H9 (cell line): ENCODE measurements around the gene PBX4. TPM values are rescaled to one million over a fixed set of nuclear protein-coding genes. Genes with fewer than 3 reads are reported as not detected.

Experiments used
- DNase-seq: peaks from one replicate; pipeline ENCODE4 v3.0.0-alpha.2; 2017
- H2AFZ ChIP-seq: one replicate; pipeline ENCODE4 v1.6.1; 2013; ENCODE audit warnings: mild to moderate bottlenecking, low read length, control low read depth, moderate library complexity
- H2AK5ac ChIP-seq: 2 replicates; pipeline ENCODE4 v1.6.1; 2013; ENCODE audit warnings: low read length, control low read depth, mixed read lengths; ENCODE audit not compliant: insufficient read length
- H2BK120ac ChIP-seq: one replicate; pipeline ENCODE4 v1.6.1; 2013; ENCODE audit warnings: low read depth, mild to moderate bottlenecking, low read length, control low read depth, inconsistent platforms; ENCODE audit not compliant: poor library complexity, severe bottlenecking
- H2BK12ac ChIP-seq: 2 replicates; pipeline ENCODE4 v1.6.1; 2013; ENCODE audit warnings: low read length, control low read depth, mixed read lengths, low read depth; ENCODE audit not compliant: insufficient read length
- H2BK15ac ChIP-seq: 2 replicates; pipeline ENCODE4 v1.6.1; 2013; ENCODE audit warnings: low read depth, low read length, control low read depth
- H2BK20ac ChIP-seq: one replicate; pipeline ENCODE4 v1.6.1; 2013; ENCODE audit warnings: low read depth, mild to moderate bottlenecking, low read length, control low read depth, inconsistent platforms; ENCODE audit not compliant: poor library complexity, severe bottlenecking
- H2BK5ac ChIP-seq: 2 replicates; pipeline ENCODE4 v1.6.1; 2013; ENCODE audit warnings: low read length, control low read depth, mixed read lengths; ENCODE audit not compliant: insufficient read length
- H3K14ac ChIP-seq: 2 replicates; pipeline ENCODE4 v1.6.1; 2013; ENCODE audit warnings: low read length, control low read depth; ENCODE audit not compliant: insufficient read depth
- H3K18ac ChIP-seq: 2 replicates; pipeline ENCODE4 v1.6.1; 2013; ENCODE audit warnings: low read depth, mild to moderate bottlenecking, mixed read lengths, low read length, control low read depth; ENCODE audit not compliant: insufficient read length
- H3K23ac ChIP-seq: 2 replicates; pipeline ENCODE4 v1.6.1; 2013; ENCODE audit warnings: low read length, control low read depth, mixed read lengths, low read depth; ENCODE audit not compliant: insufficient read length
- H3K23me2 ChIP-seq: 2 replicates; pipeline ENCODE4 v1.6.1; 2013; ENCODE audit warnings: low read depth, mild to moderate bottlenecking, mixed read lengths, low read length, control low read depth; ENCODE audit not compliant: insufficient read length, poor library complexity, severe bottlenecking
- H3K27ac ChIP-seq: 2 replicates; pipeline ENCODE4 v1.5.1; 2013; ENCODE audit warnings: low read length, control low read depth, mixed read lengths, low read depth; ENCODE audit not compliant: insufficient read length
- H3K27me3 ChIP-seq: 2 replicates; pipeline ENCODE4 v1.6.1; 2013; ENCODE audit warnings: low read length, control low read depth, inconsistent platforms; ENCODE audit not compliant: insufficient read depth
- H3K4ac ChIP-seq: 2 replicates; pipeline ENCODE4 v1.6.1; 2013; ENCODE audit warnings: low read depth, mild to moderate bottlenecking, control low read depth, inconsistent platforms, low read length, moderate library complexity
- H3K4me1 ChIP-seq: 2 replicates; pipeline ENCODE4 v1.6.1; 2013; ENCODE audit warnings: low read length, control low read depth, inconsistent platforms; ENCODE audit not compliant: insufficient read depth
- H3K4me2 ChIP-seq: 2 replicates; pipeline ENCODE4 v1.6.1; 2013; ENCODE audit warnings: low read length, control low read depth, mixed read lengths; ENCODE audit not compliant: insufficient read length, insufficient read depth
- H3K56ac ChIP-seq: 2 replicates; pipeline ENCODE4 v1.6.1; 2013; ENCODE audit warnings: low read depth, mild to moderate bottlenecking, mixed read lengths, low read length, control low read depth; ENCODE audit not compliant: insufficient read length
- H3K79me1 ChIP-seq: 2 replicates; pipeline ENCODE4 v1.6.1; 2013; ENCODE audit warnings: low read depth, mild to moderate bottlenecking, moderate library complexity, low read length, control low read depth, inconsistent platforms; ENCODE audit not compliant: insufficient read depth, poor library complexity, severe bottlenecking
- H3K79me2 ChIP-seq: 2 replicates; pipeline ENCODE4 v1.6.1; 2013; ENCODE audit warnings: low read length, control low read depth, inconsistent platforms; ENCODE audit not compliant: insufficient read depth
- H3K9ac ChIP-seq: 2 replicates; pipeline ENCODE4 v1.6.1; 2013; ENCODE audit warnings: low read length, control low read depth, mixed read lengths; ENCODE audit not compliant: insufficient read length; ENCODE audit errors: extremely low read depth
- H3K9me3 ChIP-seq: one replicate; pipeline ENCODE4 v1.6.1; 2013; ENCODE audit warnings: low read depth, low read length, inconsistent platforms; ENCODE audit not compliant: control insufficient read depth
- H3T11ph ChIP-seq: one replicate; pipeline ENCODE4 v1.6.1; 2013; ENCODE audit warnings: mild to moderate bottlenecking, low read length, control low read depth, inconsistent platforms
- H4K20me1 ChIP-seq: one replicate; pipeline ENCODE4 v1.6.1; 2013; ENCODE audit not compliant: control insufficient read depth, insufficient read length, insufficient read depth
- H4K5ac ChIP-seq: 2 replicates; pipeline ENCODE4 v1.6.1; 2013; ENCODE audit warnings: low read depth, mild to moderate bottlenecking, mixed read lengths, low read length, control low read depth; ENCODE audit not compliant: insufficient read length
- H4K8ac ChIP-seq: replicated peaks from 2 replicates; pipeline ENCODE4 v1.6.1; 2013; ENCODE audit warnings: low read length, control low read depth, mixed read lengths, low read depth; ENCODE audit not compliant: insufficient read length
- H4K91ac ChIP-seq: 2 replicates; pipeline ENCODE4 v1.6.1; 2013; ENCODE audit warnings: low read depth, mild to moderate bottlenecking, moderate library complexity, mixed read lengths, low read length, control low read depth; ENCODE audit not compliant: insufficient read length
- H3K27ac Mint-ChIP-seq, 3 experiments: 2 replicates in 2 of 3; 3 replicates in 1 of 3; pipeline ENCODE4 v1.8.0; 2020 to 2021; ENCODE audit warnings: mixed read lengths in 3 of 3, mild to moderate bottlenecking in 1 of 3, moderate library complexity in 1 of 3
- H3K27me3 Mint-ChIP-seq: 2 replicates; pipeline ENCODE4 v1.8.0; 2021; ENCODE audit warnings: low read depth, mild to moderate bottlenecking, moderate library complexity, mixed read lengths
- H3K36me3 Mint-ChIP-seq, 3 experiments: 2 replicates in 2 of 3; 3 replicates in 1 of 3; pipeline ENCODE4 v1.8.0; 2020 to 2021; ENCODE audit warnings: low read depth in 3 of 3, mixed read lengths in 3 of 3; ENCODE audit not compliant: insufficient read depth in 1 of 3
- H3K4me1 Mint-ChIP-seq, 2 experiments: 2 replicates each; pipeline ENCODE4 v1.8.0; 2020; ENCODE audit warnings: mixed read lengths in 2 of 2
- H3K4me3 Mint-ChIP-seq, 2 experiments: 2 replicates in 1 of 2; 3 replicates in 1 of 2; pipeline ENCODE4 v1.8.0; 2020 to 2021; ENCODE audit warnings: mild to moderate bottlenecking in 2 of 2, mixed read lengths in 2 of 2, moderate library complexity in 1 of 2
- H3K9me3 Mint-ChIP-seq, 2 experiments: 2 replicates in 1 of 2; 3 replicates in 1 of 2; pipeline ENCODE4 v1.8.0; 2020; ENCODE audit warnings: mild to moderate bottlenecking in 2 of 2, mixed read lengths in 2 of 2, moderate library complexity in 1 of 2
- CTCF ChIP-seq: fragments of 200-600 bp; sonication (generic); conservative IDR thresholded peaks from 3 replicates; pipeline ENCODE4 v1.8.0; 2021; ENCODE audit warnings: antibody characterized with exemption, mild to moderate bottlenecking
- WGBS: extraction: QIAGEN DNeasy Blood & Tissue Kit; methylation state at CpG from one replicate; pipeline ENCODE4 v1.1.7; 2013; ENCODE audit warnings: missing lambda C conversion rate, low lambda C conversion rate, mixed read lengths; ENCODE audit not compliant: insufficient read length; ENCODE audit errors: extremely low coverage; 5-methylcytosine and 5-hydroxymethylcytosine counted together
- total RNA-seq: library from RNA; stranded (reverse); gene quantifications from 2 replicates; pipeline ENCODE4 v1.2.1, GENCODE V29; 2021

Gene PBX4
- total RNA-seq, 1 experiment from 2014 or later: 3.3 TPM

GRCh38 chr19:19663256-19664120 is 45.0 kb upstream of the PBX4 start, which contains the start of gene ATP13A1:
Gene ATP13A1 (minus strand): TSS chr19:19663676. CDS start chr19:19663666, 10 bp downstream.
- H2AK5ac ChIP-seq: no peak within 1 kb of the TSS
- H3K79me2 ChIP-seq: peaks cover 20% of the 10 kb centered on the region; the same call in 1 of the 2 replicates
- Mint-ChIP-seq H3K4me3 (peak within 1 kb of the TSS; percentile 86 to 95), H3K27ac (peak within 1 kb of the TSS; percentile 98 to 99 (median 98)), H3K36me3 (peaks cover 14 to 28% (median 23%) of the 10 kb centered on the region in 3 experiments), H3K9me3 (no peaks in the 10 kb centered on the region), H3K27me3 (no peaks in the 10 kb centered on the region), H3K4me1 (peaks cover 27% of the 10 kb centered on the region in 2 experiments)
- H4K20me1 ChIP-seq: no peaks in the 10 kb centered on the region
- TF ChIP-seq CTCF: no peak; the same call in 2 of the 3 replicates
- H3K23ac ChIP-seq: no peak within 1 kb of the TSS
- H4K5ac ChIP-seq: no peak within 1 kb of the TSS
- peaks cover 6% of the 10 kb centered on the region; the same call in 1 of the 2 replicates for H3K4me1 ChIP-seq
- no peak within 1 kb of the TSS for H2BK12ac ChIP-seq
- H2BK15ac ChIP-seq: no peak within 1 kb of the TSS
- no peaks in the 10 kb centered on the region for H3K27me3 ChIP-seq
- no peak within 1 kb of the TSS for H2BK5ac ChIP-seq
- peak within 1 kb of the TSS; percentile 37 for H3K9ac ChIP-seq
- peak; percentile 95 for DNase-seq
- no peak within 1 kb of the TSS for H2BK20ac ChIP-seq
- H4K8ac ChIP-seq: no peak within 1 kb of the TSS
- no peak within 1 kb of the TSS for H3K27ac ChIP-seq
- H3K18ac ChIP-seq: peak within 1 kb of the TSS; percentile 81
- H3T11ph ChIP-seq: no peak within 1 kb of the TSS
- H3K23me2 ChIP-seq: peaks cover 5% of the 10 kb centered on the region
- no peak within 1 kb of the TSS for H2BK120ac ChIP-seq
- no peak within 1 kb of the TSS for H2AFZ ChIP-seq
- H4K91ac ChIP-seq: no peak within 1 kb of the TSS
- H3K79me1 ChIP-seq: peaks cover 5% of the 10 kb centered on the region
- H3K56ac ChIP-seq: no peak within 1 kb of the TSS
- H3K9me3 ChIP-seq: no peaks in the 10 kb centered on the region
- peak within 1 kb of the TSS; percentile 36 for H3K14ac ChIP-seq
- H3K4ac ChIP-seq: no peak within 1 kb of the TSS
- peak within 1 kb of the TSS; percentile 89 for H3K4me2 ChIP-seq
- no CpG with 5 or more reads among the region's 85 CpGs for WGBS
